Trophoblast cell (in vitro differentiated cells and primary cell): ENCODE data around the gene RAB14.

Experiments
- DNase-seq, 2 donors: peaks; one replicate each; pipeline ENCODE4 v3.0.0-alpha.2; 2016
- H2AFZ ChIP-seq: 2 replicates; pipeline ENCODE4 v1.6.1; 2013; ENCODE audit warnings: low read length, moderate library complexity, mild to moderate bottlenecking; ENCODE audit not compliant: insufficient read depth, poor library complexity
- H2AK5ac ChIP-seq: 2 replicates; pipeline ENCODE4 v1.6.1; 2013; ENCODE audit warnings: mild to moderate bottlenecking, low read length
- H2BK120ac ChIP-seq: 2 replicates; pipeline ENCODE4 v1.6.1; 2013; ENCODE audit warnings: low read length, mild to moderate bottlenecking, moderate library complexity; ENCODE audit not compliant: insufficient read depth, poor library complexity
- H2BK12ac ChIP-seq: 2 replicates; pipeline ENCODE4 v1.6.1; 2013; ENCODE audit warnings: mild to moderate bottlenecking, low read length, moderate library complexity
- H2BK5ac ChIP-seq: 2 replicates; pipeline ENCODE4 v1.6.1; 2013; ENCODE audit warnings: low read length, low read depth, moderate library complexity, mild to moderate bottlenecking; ENCODE audit not compliant: poor library complexity
- H3K14ac ChIP-seq: 2 replicates; pipeline ENCODE4 v1.6.1; 2013; ENCODE audit warnings: mild to moderate bottlenecking, low read length
- H3K18ac ChIP-seq: 2 replicates; pipeline ENCODE4 v1.6.1; 2013; ENCODE audit warnings: mild to moderate bottlenecking, low read length
- H3K23ac ChIP-seq: 2 replicates; pipeline ENCODE4 v1.6.1; 2013; ENCODE audit warnings: low read length
- H3K27ac ChIP-seq: 2 replicates; pipeline ENCODE4 v1.5.1; 2013; ENCODE audit warnings: low read depth, mild to moderate bottlenecking, inconsistent platforms, low read length, moderate library complexity
- H3K27me3 ChIP-seq: 2 replicates; pipeline ENCODE4 v1.6.1; 2013; ENCODE audit warnings: inconsistent platforms, mild to moderate bottlenecking, low read length, moderate library complexity; ENCODE audit not compliant: insufficient read depth
- H3K36me3 ChIP-seq, 2 experiments: 1 replicate in 1 of 2; 2 replicates in 1 of 2; pipeline ENCODE4 v1.6.1; 2013; ENCODE audit warnings: low read length in 2 of 2, mild to moderate bottlenecking in 2 of 2, moderate library complexity in 1 of 2; ENCODE audit not compliant: insufficient read depth in 2 of 2, control insufficient read depth in 1 of 2
- H3K4ac ChIP-seq: 2 replicates; pipeline ENCODE4 v1.6.1; 2013; ENCODE audit warnings: low read depth, mild to moderate bottlenecking, low read length, moderate library complexity
- H3K4me1 ChIP-seq, 2 experiments: 1 replicate in 1 of 2; 2 replicates in 1 of 2; pipeline ENCODE4 v1.6.1; 2013; ENCODE audit warnings: low read length in 2 of 2, mild to moderate bottlenecking in 2 of 2, moderate library complexity in 1 of 2; ENCODE audit not compliant: insufficient read depth in 2 of 2, control insufficient read depth in 1 of 2
- H3K4me2 ChIP-seq: 2 replicates; pipeline ENCODE4 v1.6.1; 2013; ENCODE audit warnings: inconsistent platforms, mild to moderate bottlenecking, low read length, moderate library complexity
- H3K4me3 ChIP-seq: 2 replicates; pipeline ENCODE4 v1.5.1; 2013; ENCODE audit warnings: mild to moderate bottlenecking, low read depth, low read length, inconsistent platforms
- H3K79me1 ChIP-seq: one replicate; pipeline ENCODE4 v1.6.1; 2013; ENCODE audit warnings: low read length
- H3K79me2 ChIP-seq: 2 replicates; pipeline ENCODE4 v1.6.1; 2013; ENCODE audit warnings: low read length, mild to moderate bottlenecking; ENCODE audit not compliant: control insufficient read depth, insufficient read depth, poor library complexity
- H3K9ac ChIP-seq: 2 replicates; pipeline ENCODE4 v1.6.1; 2013; ENCODE audit warnings: mild to moderate bottlenecking, low read length
- H3K9me3 ChIP-seq: 2 replicates; pipeline ENCODE4 v1.6.1; 2013; ENCODE audit warnings: low read depth, mild to moderate bottlenecking, control low read depth, inconsistent platforms, low read length; ENCODE audit not compliant: insufficient read depth
- H4K12ac ChIP-seq: 2 replicates; pipeline ENCODE4 v1.6.1; 2013; ENCODE audit warnings: low read depth, mild to moderate bottlenecking, low read length, moderate library complexity
- H4K8ac ChIP-seq: 2 replicates; pipeline ENCODE4 v1.6.1; 2013; ENCODE audit warnings: low read depth, mild to moderate bottlenecking, low read length, moderate library complexity
- H4K91ac ChIP-seq: one replicate; pipeline ENCODE4 v1.6.1; 2013; ENCODE audit warnings: low read depth, mild to moderate bottlenecking, low read length, moderate library complexity
- WGBS: extraction: QIAGEN DNeasy Blood & Tissue Kit; methylation state at CpG from one replicate; pipeline ENCODE4 v1.1.7; 2013; ENCODE audit warnings: missing lambda C conversion rate; ENCODE audit not compliant: insufficient read length, insufficient coverage; ENCODE audit errors: extremely low coverage; 5-methylcytosine and 5-hydroxymethylcytosine counted together

The RAB14 gene

DNA sequence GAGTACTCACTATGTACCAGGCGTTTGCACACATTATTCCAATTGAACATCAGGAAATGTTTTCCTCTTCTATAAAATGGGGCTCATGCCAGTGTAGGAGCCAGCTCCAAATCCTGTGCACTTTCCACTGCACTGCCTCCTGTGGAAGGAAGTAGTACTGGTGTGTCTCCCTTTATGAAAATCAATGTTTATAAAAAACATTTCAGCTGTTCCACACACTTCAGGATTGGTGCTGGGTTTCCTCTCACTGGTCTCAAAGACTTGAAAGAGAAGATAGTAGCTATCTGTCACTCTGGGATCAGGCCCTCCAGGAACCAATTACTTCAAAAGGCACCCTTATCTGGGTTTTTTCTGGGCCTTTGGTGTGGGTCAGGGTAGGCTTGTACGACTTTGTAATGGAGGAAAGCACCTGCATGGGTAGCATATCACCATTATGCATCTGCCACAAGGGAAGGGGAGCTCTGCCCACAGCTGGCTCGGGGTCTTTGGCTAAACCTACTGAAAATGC is 32.5 kb downstream of the RAB14 start:
- H2AK5ac ChIP-seq, result no peak overlapping the region
- no peaks in the 10 kb centered on the region for H3K27me3 ChIP-seq
- H4K91ac ChIP-seq, result no peak overlapping the region
- no peak overlapping the region for H3K18ac ChIP-seq
- no peak overlapping the region for H2BK12ac ChIP-seq
- no peak overlapping the region for H2BK5ac ChIP-seq
- H3K79me2 ChIP-seq, result no peaks in the 10 kb centered on the region
- H2BK120ac ChIP-seq, result no peak overlapping the region
- H3K9ac ChIP-seq, result no peak overlapping the region
- no peak overlapping the region for H3K4ac ChIP-seq
- DNase-seq, result peak in 1 of 2 donors; percentile 21
- H3K4me3 ChIP-seq, result no peak overlapping the region
- WGBS, result no CpG with 5 or more reads among the region's 3 CpGs
- H3K9me3 ChIP-seq, result no peaks in the 10 kb centered on the region
- H3K36me3 ChIP-seq, result peaks cover 16 to 18% of the 10 kb centered on the region in 2 experiments
- H3K79me1 ChIP-seq, result no peaks in the 10 kb centered on the region
- no peak overlapping the region for H3K23ac ChIP-seq
- no peak overlapping the region for H3K27ac ChIP-seq
- H3K4me2 ChIP-seq, result no peak overlapping the region
- no peaks in the 10 kb centered on the region for H3K4me1 ChIP-seq
- H3K14ac ChIP-seq, result no peak overlapping the region
- H4K8ac ChIP-seq, result no peak overlapping the region
- H4K12ac ChIP-seq, result no peak overlapping the region
- H2AFZ ChIP-seq, result no peak overlapping the region

DNA sequence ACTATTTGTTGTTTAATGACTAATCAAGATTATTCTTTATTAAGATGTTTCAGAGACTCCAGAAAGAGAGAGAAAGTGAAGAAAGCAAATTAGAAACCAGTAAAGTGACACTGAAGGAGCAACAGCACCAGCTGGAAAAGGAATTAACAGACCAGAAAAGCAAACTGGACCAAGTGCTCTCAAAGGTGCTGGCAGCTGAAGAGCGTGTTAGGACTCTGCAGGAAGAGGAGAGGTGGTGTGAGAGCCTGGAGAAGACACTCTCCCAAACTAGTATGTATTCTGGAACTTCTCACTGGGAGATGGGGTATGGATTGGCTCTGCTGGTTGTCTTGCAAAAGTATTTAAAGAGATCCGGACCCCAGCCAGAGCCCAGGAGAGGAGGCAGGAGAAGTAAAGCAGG is 33.6 kb downstream of the RAB14 start:
- no peak overlapping the region for H2BK12ac ChIP-seq
- H3K27me3 ChIP-seq, result no peaks in the 10 kb centered on the region
- no peak overlapping the region for H4K12ac ChIP-seq
- no CpG with 5 or more reads among the region's 2 CpGs for WGBS
- no peak overlapping the region for H3K4me3 ChIP-seq
- no peak for DNase-seq
- H2AK5ac ChIP-seq, result no peak overlapping the region
- no peaks in the 10 kb centered on the region for H3K79me2 ChIP-seq
- no peak overlapping the region for H4K91ac ChIP-seq
- H2AFZ ChIP-seq, result no peak overlapping the region
- no peak overlapping the region for H3K4me2 ChIP-seq
- H2BK120ac ChIP-seq, result no peak overlapping the region
- no peak overlapping the region for H3K14ac ChIP-seq
- no peaks in the 10 kb centered on the region for H3K79me1 ChIP-seq
- no peak overlapping the region for H2BK5ac ChIP-seq
- no peaks in the 10 kb centered on the region for H3K4me1 ChIP-seq
- H3K23ac ChIP-seq, result no peak overlapping the region
- H3K27ac ChIP-seq, result no peak overlapping the region
- peaks cover 9 to 14% of the 10 kb centered on the region in 2 experiments for H3K36me3 ChIP-seq
- no peak overlapping the region for H4K8ac ChIP-seq
- no peak overlapping the region for H3K4ac ChIP-seq
- no peak overlapping the region for H3K18ac ChIP-seq
- H3K9me3 ChIP-seq, result no peaks in the 10 kb centered on the region
- H3K9ac ChIP-seq, result no peak overlapping the region

DNA sequence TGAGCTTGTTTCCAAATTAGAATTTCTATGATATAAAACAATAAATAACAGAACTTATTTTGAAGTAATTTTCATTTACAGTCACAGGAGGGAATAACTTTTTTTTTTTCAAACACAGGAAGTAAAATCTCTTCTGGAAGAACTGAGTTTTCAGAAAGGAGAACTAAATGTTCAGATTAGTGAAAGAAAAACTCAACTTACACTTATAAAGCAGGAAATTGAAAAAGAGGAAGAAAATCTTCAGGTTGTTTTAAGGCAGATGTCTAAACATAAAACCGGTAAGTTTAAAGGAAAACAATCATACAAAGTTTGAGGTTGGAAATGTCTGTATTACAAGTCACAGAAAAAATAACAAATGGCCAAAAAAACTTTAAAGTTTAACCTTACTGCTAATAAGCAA is 41.6 kb downstream of the RAB14 start:
- no peak overlapping the region for H4K8ac ChIP-seq
- H3K79me2 ChIP-seq, result no peaks in the 10 kb centered on the region
- H2AK5ac ChIP-seq, result no peak overlapping the region
- H3K27ac ChIP-seq, result no peak overlapping the region
- H3K18ac ChIP-seq, result no peak overlapping the region
- no peak overlapping the region for H3K9ac ChIP-seq
- no peak overlapping the region for H3K14ac ChIP-seq
- no peak overlapping the region for H3K23ac ChIP-seq
- no CpG with 5 or more reads among the region's 1 CpG for WGBS
- H4K91ac ChIP-seq, result no peak overlapping the region
- no peak overlapping the region for H2BK12ac ChIP-seq
- H3K4me2 ChIP-seq, result no peak overlapping the region
- H3K36me3 ChIP-seq, result peaks cover 3 to 8% of the 10 kb centered on the region in 2 experiments
- H3K79me1 ChIP-seq, result no peaks in the 10 kb centered on the region
- H4K12ac ChIP-seq, result no peak overlapping the region
- no peaks in the 10 kb centered on the region for H3K27me3 ChIP-seq
- H3K9me3 ChIP-seq, result no peaks in the 10 kb centered on the region
- H3K4ac ChIP-seq, result no peak overlapping the region
- no peak overlapping the region for H3K4me3 ChIP-seq
- no peak overlapping the region for H2BK5ac ChIP-seq
- no peak overlapping the region for H2AFZ ChIP-seq
- no peak overlapping the region for H2BK120ac ChIP-seq
- no peaks in the 10 kb centered on the region for H3K4me1 ChIP-seq
- DNase-seq, result no peak

DNA sequence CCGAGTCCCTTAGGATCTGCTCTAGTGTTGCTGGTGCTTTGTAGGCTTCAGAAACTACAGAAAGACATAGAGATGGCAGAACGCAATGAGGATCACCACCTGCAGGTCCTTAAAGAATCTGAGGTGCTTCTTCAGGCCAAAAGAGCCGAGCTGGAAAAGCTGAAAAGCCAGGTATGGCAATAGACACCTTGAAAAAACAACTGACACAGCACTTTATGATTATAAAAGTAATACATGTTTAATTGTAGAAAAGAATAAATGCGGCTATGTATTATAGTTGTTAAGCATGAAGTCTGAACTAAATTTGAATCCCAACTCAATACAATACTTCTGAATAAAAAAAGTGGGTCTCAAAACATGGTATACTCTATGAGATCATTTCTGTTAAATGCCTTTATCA is 43.7 kb downstream of the RAB14 start:
- Histone ChIP-seq H4K8ac (no peak overlapping the region), H3K79me2 (no peaks in the 10 kb centered on the region), H4K12ac (no peak overlapping the region), H3K4me2 (no peak overlapping the region), H2AK5ac (no peak overlapping the region), H2BK12ac (no peak overlapping the region), H3K9ac (no peak overlapping the region), H3K79me1 (no peaks in the 10 kb centered on the region), H3K36me3 (peaks cover 3 to 8% of the 10 kb centered on the region in 2 experiments), H3K27me3 (no peaks in the 10 kb centered on the region), H3K4me3 (no peak overlapping the region), H3K9me3 (no peaks in the 10 kb centered on the region), H3K27ac (no peak overlapping the region), H4K91ac (no peak overlapping the region), H3K4me1 (no peaks in the 10 kb centered on the region), H3K18ac (no peak overlapping the region), H2BK5ac (no peak overlapping the region), H3K14ac (no peak overlapping the region), H2BK120ac (no peak overlapping the region), H3K23ac (no peak overlapping the region), H2AFZ (no peak overlapping the region), H3K4ac (no peak overlapping the region)
- no peak for DNase-seq
- no CpG with 5 or more reads among the region's 4 CpGs for WGBS
